Left lung (tissue), 10 donors: ENCODE measurements around the gene LPIN3. TPM values are rescaled to one million over a fixed set of nuclear protein-coding genes. Genes with fewer than 3 reads are reported as not detected.
"Not testable (repeated sequence)": the region's sequence is repeated elsewhere in the genome, so short reads cannot be mapped to it uniquely, and the experiment has no call there.

Experiments used
- ATAC-seq: fragments of 200-7000 bp; cut with Tn5 transposase; one replicate; pipeline ENCODE4 v1.9.1; 2020; ENCODE audit warnings: moderate library complexity
- DNase-seq, 4 donors: peaks; one replicate each; pipeline ENCODE4 v3.0.0-alpha.2; 2013 to 2020
- H3K27ac ChIP-seq, 2 donors: fragments of 200-600 bp; sonication (generic) in 1 of 2; one replicate each; pipeline versions ENCODE4 v1.5.0 to v1.8.0; 2020 to 2021
- H3K27me3 ChIP-seq, 2 donors: fragments of 200-600 bp; sonication (generic) in 1 of 2; one replicate each; pipeline versions ENCODE4 v1.5.0 to v1.8.0; 2020 to 2021
- H3K36me3 ChIP-seq, 2 donors: fragments of 200-600 bp; sonication (generic) in 1 of 2; one replicate each; pipeline versions ENCODE4 v1.5.0 to v1.8.0; 2020 to 2021
- H3K4me1 ChIP-seq, 2 donors: fragments of 200-600 bp; one replicate each; pipeline ENCODE4 v1.8.0; 2021
- H3K4me3 ChIP-seq, 2 donors: fragments of 200-600 bp; sonication (generic) in 1 of 2; one replicate each; pipeline versions ENCODE4 v1.5.0 to v1.8.0; 2020 to 2021; ENCODE audit warnings: mild to moderate bottlenecking in 1 of 2
- H3K9me3 ChIP-seq, 2 donors: fragments of 200-600 bp; sonication (generic) in 1 of 2; one replicate each; pipeline versions ENCODE4 v1.5.0 to v1.8.0; 2020 to 2021
- CTCF ChIP-seq, 2 donors: fragments of 200-600 bp; sonication (generic) in 1 of 2; IDR thresholded peaks; one replicate each; pipeline versions ENCODE4 v1.5.0 to v1.8.0; 2021; ENCODE audit warnings: antibody characterized with exemption in 2 of 2
- intact Hi-C, 2 donors: fragments of 100-400 bp; cut with DNase I; formaldehyde crosslinking; loops; one replicate each; pipeline versions ENCODE4 v1.11.2 to v1.14.2; 2022
- polyA plus RNA-seq, 6 donors: library from polyadenylated mRNA; unstranded; fragments of 120-200 nt; gene quantifications; one replicate each; pipeline ENCODE4 v1.2.1, GENCODE V29; 2013; ENCODE audit not compliant: insufficient read length in 6 of 6
- total RNA-seq, 2 donors: library from RNA; stranded (reverse); fragmentation: NEBNext Ultra II Directional; extraction: Animal tissue kit (Norgen Biotek cat#: 25700); gene quantifications; one replicate each; pipeline ENCODE4 v1.2.1, GENCODE V29; 2021
- donor health status: DM: no; HTN: yes; CAD: no.
- donor health status: DM: no; HTN: no; CAD: no.

Gene LPIN3
- total and polyA plus RNA-seq, 8 donors = 9.6 to 20.4 (median 14.2) TPM

- Histone ChIP-seq H3K9me3 (no peaks in the 10 kb centered on the region), H3K27ac (peak overlapping the region; percentile 59 to 67), H3K27me3 (no peaks in the 10 kb centered on the region), H3K4me3 (no peak overlapping the region), H3K4me1 (peaks cover 8 to 25% of the 10 kb centered on the region in 2 donors), H3K36me3 (no peaks in the 10 kb centered on the region)
- ATAC-seq (peak; percentile 88), DNase-seq (peak in 1 of 4 donors; percentile 50)
- intact Hi-C loops = no loop called here
- TF ChIP-seq CTCF (IDR thresholded peaks at IDR 0.05) = no peak
These were observed 32.3 kb upstream of the LPIN3 start for GRCh38 chr20:41308290-41308711.

- peak in 1 of 4 donors; percentile 46 for DNase-seq
- intact Hi-C loops = no loop called here
- Histone ChIP-seq H3K27ac (peak overlapping the region; percentile 59 to 67), H3K9me3 (no peaks in the 10 kb centered on the region), H3K4me3 (no peak overlapping the region), H3K4me1 (peaks cover 8 to 25% of the 10 kb centered on the region in 2 donors), H3K27me3 (no peaks in the 10 kb centered on the region), H3K36me3 (no peaks in the 10 kb centered on the region)
- ATAC-seq = peak; percentile 66
- TF ChIP-seq CTCF (IDR thresholded peaks at IDR 0.05) = no peak
These were observed 31.8 kb upstream of the LPIN3 start for GRCh38 chr20:41308726-41309413.

- Histone ChIP-seq H3K9me3 (no peaks in the 10 kb centered on the region), H3K36me3 (no peaks in the 10 kb centered on the region), H3K27me3 (no peaks in the 10 kb centered on the region), H3K4me3 (no peak overlapping the region), H3K27ac (peak overlapping the region in 1 of 2 donors; percentile 67), H3K4me1 (peaks cover 8 to 25% of the 10 kb centered on the region in 2 donors)
- DNase-seq = no peak
- intact Hi-C loops = no loop called here
- TF ChIP-seq CTCF (IDR thresholded peaks at IDR 0.05) = no peak
- no peak for ATAC-seq
These were observed 30.8 kb upstream of the LPIN3 start for GRCh38 chr20:41309817-41310216.

GRCh38 chr20:41312009-41312408 lies 28.6 kb upstream of the LPIN3 start:
- DNase-seq, H3K27ac ChIP-seq, H3K9me3 ChIP-seq, ATAC-seq, H3K27me3 ChIP-seq, H3K4me3 ChIP-seq, intact Hi-C loops, H3K36me3 ChIP-seq: not testable (repeated sequence)
- peaks cover 8 to 32% of the 10 kb centered on the region in 2 donors for H3K4me1 ChIP-seq

GRCh38 chr20:41314386-41314785 lies 26.2 kb upstream of the LPIN3 start:
- no peak overlapping the region for H3K27ac ChIP-seq
- H3K27me3 ChIP-seq = no peaks in the 10 kb centered on the region
- H3K36me3 ChIP-seq = no peaks in the 10 kb centered on the region
- H3K9me3 ChIP-seq = no peaks in the 10 kb centered on the region
- no peak for TF ChIP-seq CTCF (IDR thresholded peaks at IDR 0.05)
- ATAC-seq = no peak
- DNase-seq = no peak
- intact Hi-C loops = no loop called here
- H3K4me3 ChIP-seq = no peak overlapping the region
- H3K4me1 ChIP-seq = peaks cover 8 to 21% of the 10 kb centered on the region in 2 donors
